Upper lobe of left lung (tissue), 4 donors: ENCODE measurements around the gene LUZP1.

Experiments used
- POLR2A ChIP-seq, 4 donors: fragments of 450-650 bp; IDR thresholded peaks; one replicate each; pipeline ENCODE4 v1.5.1; 2016 to 2017; ENCODE audit warnings: antibody characterized with exemption in 4 of 4, mild to moderate bottlenecking in 2 of 4
- POLR2AphosphoS5 ChIP-seq, 2 donors: sonication (generic); formaldehyde crosslinking; IDR thresholded peaks; one replicate each; pipeline ENCODE4 v1.5.1; 2017; ENCODE audit warnings: antibody characterized with exemption in 2 of 2
- TF ChIP-seq, protein P1 (sequence below), 6 experiments: fragments of 450-650 bp in 4 of 6; fragments of 200-600 bp in 2 of 6; sonication (generic) in 2 of 6; IDR thresholded peaks; one replicate each; pipeline ENCODE4 v1.5.1; 2016 to 2019; ENCODE audit warnings: antibody characterized with exemption in 6 of 6

DNA sequence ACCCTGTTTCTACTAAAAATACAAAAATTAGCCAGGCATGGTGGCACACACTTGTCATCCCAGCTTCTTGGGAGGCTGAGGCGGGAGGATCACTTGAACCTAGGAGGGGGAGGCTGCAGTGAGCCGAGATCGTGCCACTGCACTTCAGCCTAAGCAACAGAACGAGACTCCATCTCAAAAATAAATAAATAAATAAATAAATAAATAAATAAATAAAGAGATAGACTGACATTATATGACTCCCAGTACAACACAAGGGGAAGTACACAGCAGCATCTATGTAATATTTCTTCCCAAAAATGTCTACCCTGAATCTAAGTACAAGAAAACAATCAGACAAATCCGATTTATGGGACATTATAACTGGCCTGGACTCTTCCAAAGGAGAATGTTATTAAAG is 35.1 kb downstream of the LUZP1 start:
- TF ChIP-seq POLR2A (IDR thresholded peaks at IDR 0.05) = no peak
- TF ChIP-seq, protein P1, sequence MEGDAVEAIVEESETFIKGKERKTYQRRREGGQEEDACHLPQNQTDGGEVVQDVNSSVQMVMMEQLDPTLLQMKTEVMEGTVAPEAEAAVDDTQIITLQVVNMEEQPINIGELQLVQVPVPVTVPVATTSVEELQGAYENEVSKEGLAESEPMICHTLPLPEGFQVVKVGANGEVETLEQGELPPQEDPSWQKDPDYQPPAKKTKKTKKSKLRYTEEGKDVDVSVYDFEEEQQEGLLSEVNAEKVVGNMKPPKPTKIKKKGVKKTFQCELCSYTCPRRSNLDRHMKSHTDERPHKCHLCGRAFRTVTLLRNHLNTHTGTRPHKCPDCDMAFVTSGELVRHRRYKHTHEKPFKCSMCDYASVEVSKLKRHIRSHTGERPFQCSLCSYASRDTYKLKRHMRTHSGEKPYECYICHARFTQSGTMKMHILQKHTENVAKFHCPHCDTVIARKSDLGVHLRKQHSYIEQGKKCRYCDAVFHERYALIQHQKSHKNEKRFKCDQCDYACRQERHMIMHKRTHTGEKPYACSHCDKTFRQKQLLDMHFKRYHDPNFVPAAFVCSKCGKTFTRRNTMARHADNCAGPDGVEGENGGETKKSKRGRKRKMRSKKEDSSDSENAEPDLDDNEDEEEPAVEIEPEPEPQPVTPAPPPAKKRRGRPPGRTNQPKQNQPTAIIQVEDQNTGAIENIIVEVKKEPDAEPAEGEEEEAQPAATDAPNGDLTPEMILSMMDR (IDR thresholded peaks at IDR 0.05) = no peak
- TF ChIP-seq POLR2AphosphoS5 (IDR thresholded peaks at IDR 0.05) = no peak
